Measurements from ENCODE around the gene FAM237A.

The FAM237A gene

GRCh38 chr2:206615417-206616089 lies 26.7 kb upstream of the FAM237A start:
- H3K27ac ChIP-seq = no peak overlapping the region
- TF ChIP-seq CTCF (conservative IDR thresholded peaks at IDR 0.05) (no peak; the same call in 1 of the 2 replicates), ZFX (IDR thresholded peaks at IDR 0.05) (no peak)

- TF ChIP-seq ZFX (IDR thresholded peaks at IDR 0.05) (no peak), CTCF (conservative IDR thresholded peaks at IDR 0.05) (no peak)
- no peak overlapping the region for H3K27ac ChIP-seq
Measured at GRCh38 chr2:206616151-206616550, 26.1 kb upstream of the FAM237A start.

DNA sequence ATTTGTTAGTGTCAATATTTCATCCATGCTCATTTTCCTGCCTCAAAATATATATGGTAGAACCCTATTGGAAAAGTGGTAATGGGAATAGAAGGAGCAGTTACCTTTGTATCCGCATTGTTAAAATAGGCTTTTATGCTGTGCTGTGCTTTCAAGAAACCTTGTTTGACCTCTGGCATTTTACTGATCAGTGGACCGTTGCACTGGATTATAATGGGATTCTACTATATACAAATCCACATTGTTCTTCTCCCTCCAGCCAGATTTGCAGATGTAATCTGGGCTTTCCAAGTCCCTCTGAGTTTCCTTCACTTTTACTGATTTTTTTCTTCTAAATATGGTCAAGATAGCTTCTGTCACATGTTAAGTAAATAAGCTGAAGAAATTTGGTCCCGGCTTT lies 23.3 kb upstream of the FAM237A start:
- no peak overlapping the region for H3K27ac ChIP-seq
- TF ChIP-seq ZFX (IDR thresholded peaks at IDR 0.05) (no peak), CTCF (conservative IDR thresholded peaks at IDR 0.05) (no peak)

DNA sequence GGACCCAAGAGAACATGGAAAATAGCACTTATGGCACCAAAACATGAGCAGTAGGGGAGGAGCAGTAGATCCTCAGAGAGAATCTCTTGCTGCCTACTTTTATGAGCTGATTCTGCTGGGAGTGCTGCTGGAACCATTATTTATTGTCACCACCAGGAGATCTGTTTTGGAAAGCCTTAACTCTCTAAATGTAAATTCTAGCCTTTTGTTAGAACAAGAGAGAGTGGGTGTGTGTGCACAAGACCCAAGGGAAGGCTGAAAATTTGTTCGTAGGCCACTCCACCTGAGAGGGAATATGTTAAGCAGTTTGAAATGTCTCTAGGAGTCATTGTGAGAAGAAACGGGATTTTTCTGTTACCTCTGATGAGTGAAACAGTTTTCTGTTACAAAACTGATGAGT lies 16.2 kb upstream of the FAM237A start:
- TF ChIP-seq ZFX (IDR thresholded peaks at IDR 0.05) (no peak), CTCF (conservative IDR thresholded peaks at IDR 0.05) (no peak)
- H3K27ac ChIP-seq = no peak overlapping the region

DNA sequence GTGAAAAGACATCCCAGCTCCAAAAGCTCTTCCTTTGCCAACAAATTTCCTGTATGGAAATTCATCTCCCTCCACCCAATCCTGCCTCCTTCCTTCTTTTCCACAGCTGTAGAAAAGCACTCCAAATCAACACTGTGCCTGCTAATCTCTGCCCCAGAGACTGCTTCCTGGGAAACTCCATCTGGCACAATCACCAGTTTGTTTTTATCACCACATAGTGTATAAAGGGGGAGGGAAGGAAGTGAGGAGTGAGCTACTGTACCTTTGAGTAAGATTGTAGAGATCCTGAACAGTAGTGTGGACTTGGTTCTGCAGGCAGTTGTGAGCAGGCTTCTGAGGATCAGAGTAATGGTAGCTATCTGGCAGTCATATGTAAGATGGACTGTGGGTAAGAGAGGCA lies 14.7 kb upstream of the FAM237A start:
- H3K27ac ChIP-seq = no peak overlapping the region
- no peak for TF ChIP-seq CTCF (conservative IDR thresholded peaks at IDR 0.05)
- no peak for TF ChIP-seq ZFX (IDR thresholded peaks at IDR 0.05)

GRCh38 chr2:206631340-206631739 lies 10.9 kb upstream of the FAM237A start:
- no peak for TF ChIP-seq ZFX (IDR thresholded peaks at IDR 0.05)
- no peak for TF ChIP-seq CTCF (conservative IDR thresholded peaks at IDR 0.05)

GRCh38 chr2:206635015-206635414 lies 7.3 kb upstream of the FAM237A start:
- no peak overlapping the region for H3K27ac ChIP-seq
- TF ChIP-seq CTCF (conservative IDR thresholded peaks at IDR 0.05) (no peak), ZFX (IDR thresholded peaks at IDR 0.05) (no peak)

More at GRCh38 chr2:206631340-206631739, 10.9 kb upstream of the FAM237A start:
- H3K27ac ChIP-seq = no peak overlapping the region
